Activated T-helper 2 cell treated with anti-CD3 and anti-CD28 coated beads, Interferon-gamma antibody, Interleukin-2, Interleukin-4, amounts not matched to agents 10 μg/mL and 5 μg/mL and 100 μg/mL, durations not matched to agents 14 hours and 24 hours and 36 hours (primary cell): ENCODE results near the gene CPAMD8. TPM values are rescaled to one million over a fixed set of nuclear protein-coding genes. Genes with fewer than 3 reads are reported as not detected.

Experiments used
- DNase-seq: peaks from one replicate; pipeline ENCODE4 v3.0.0; 2021; ENCODE audit warnings: low spot score
- H3K27ac Mint-ChIP-seq: one replicate; pipeline ENCODE4 v1.8.0; 2021; ENCODE audit warnings: mixed read lengths
- H3K27me3 Mint-ChIP-seq: one replicate; pipeline ENCODE4 v1.8.0; 2021; ENCODE audit warnings: low read depth, mixed read lengths
- H3K36me3 Mint-ChIP-seq: one replicate; pipeline ENCODE4 v1.8.0; 2021; ENCODE audit warnings: low read depth, mixed read lengths
- H3K4me1 Mint-ChIP-seq: one replicate; pipeline ENCODE4 v1.8.0; 2021; ENCODE audit warnings: low read depth, mixed read lengths
- H3K4me3 Mint-ChIP-seq: one replicate; pipeline ENCODE4 v1.8.0; 2021; ENCODE audit warnings: low read depth, mild to moderate bottlenecking, moderate library complexity, mixed read lengths
- H3K9me3 Mint-ChIP-seq: one replicate; pipeline ENCODE4 v1.8.0; 2021; ENCODE audit warnings: mixed read lengths
- intact Hi-C: fragments of 100-400 bp; cut with micrococcal nuclease; formaldehyde crosslinking; loops from one replicate; pipeline ENCODE4 v1.15.1; 2023
- total RNA-seq: library from RNA; stranded (reverse); gene quantifications from 2 replicates; pipeline ENCODE4 v1.2.3, GENCODE V29; 2022

CPAMD8 gene
- total RNA-seq, 1 donor from 2014 or later, result 0.27 TPM

DNA sequence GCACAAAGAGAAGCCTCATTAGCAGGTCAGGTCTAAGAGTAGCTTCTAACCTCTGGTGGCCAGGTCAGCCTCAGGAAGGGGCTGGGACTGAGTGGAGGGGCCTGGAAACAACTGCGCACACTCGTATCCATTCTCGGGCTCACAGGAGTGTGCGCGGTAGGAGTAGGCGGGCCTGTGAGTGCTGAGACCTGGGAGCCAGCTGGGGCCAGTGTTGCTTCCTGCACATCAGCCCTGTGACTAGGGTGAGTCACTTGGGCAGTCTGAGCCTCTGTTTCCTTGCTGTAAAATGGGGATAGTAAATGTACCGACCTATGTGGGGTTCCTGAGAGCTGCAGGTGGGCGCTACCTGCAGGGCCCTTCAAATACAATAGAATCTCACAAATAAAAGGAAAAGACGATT lies 170.5 kb downstream of the CPAMD8 start:
- Mint-ChIP-seq H3K4me3 (no peak overlapping the region), H3K36me3 (peaks cover 24% of the 10 kb centered on the region), H3K9me3 (no peaks in the 10 kb centered on the region), H3K27ac (no peak overlapping the region), H3K27me3 (no peaks in the 10 kb centered on the region), H3K4me1 (no peaks in the 10 kb centered on the region)
- no peak for DNase-seq
- intact Hi-C loops, result no loop called here

DNA sequence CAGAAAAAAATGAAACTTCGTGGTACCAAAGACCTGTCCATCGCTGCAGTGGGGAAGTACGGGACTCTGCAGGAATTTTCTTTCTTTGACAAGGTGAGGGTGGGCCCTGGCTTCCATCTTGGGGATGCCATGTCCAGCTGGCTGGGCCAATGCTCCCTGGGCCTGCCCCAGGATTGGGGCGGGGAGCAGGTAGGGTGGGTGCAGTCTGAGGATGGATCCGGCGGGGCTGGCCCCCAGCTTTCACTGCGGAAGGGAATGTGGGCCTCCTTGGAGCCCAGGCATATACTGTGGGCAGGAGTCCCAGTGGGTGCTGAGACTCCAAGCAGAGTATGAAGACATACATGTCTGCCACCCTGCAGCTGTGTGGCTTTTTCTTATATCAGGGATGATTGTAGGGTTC lies 173.5 kb downstream of the CPAMD8 start:
- Mint-ChIP-seq H3K36me3 (peaks cover 32% of the 10 kb centered on the region), H3K27ac (no peak overlapping the region), H3K4me3 (no peak overlapping the region), H3K27me3 (no peaks in the 10 kb centered on the region), H3K4me1 (no peaks in the 10 kb centered on the region), H3K9me3 (no peaks in the 10 kb centered on the region)
- no peak for DNase-seq
- intact Hi-C loops, result no loop called here

DNA sequence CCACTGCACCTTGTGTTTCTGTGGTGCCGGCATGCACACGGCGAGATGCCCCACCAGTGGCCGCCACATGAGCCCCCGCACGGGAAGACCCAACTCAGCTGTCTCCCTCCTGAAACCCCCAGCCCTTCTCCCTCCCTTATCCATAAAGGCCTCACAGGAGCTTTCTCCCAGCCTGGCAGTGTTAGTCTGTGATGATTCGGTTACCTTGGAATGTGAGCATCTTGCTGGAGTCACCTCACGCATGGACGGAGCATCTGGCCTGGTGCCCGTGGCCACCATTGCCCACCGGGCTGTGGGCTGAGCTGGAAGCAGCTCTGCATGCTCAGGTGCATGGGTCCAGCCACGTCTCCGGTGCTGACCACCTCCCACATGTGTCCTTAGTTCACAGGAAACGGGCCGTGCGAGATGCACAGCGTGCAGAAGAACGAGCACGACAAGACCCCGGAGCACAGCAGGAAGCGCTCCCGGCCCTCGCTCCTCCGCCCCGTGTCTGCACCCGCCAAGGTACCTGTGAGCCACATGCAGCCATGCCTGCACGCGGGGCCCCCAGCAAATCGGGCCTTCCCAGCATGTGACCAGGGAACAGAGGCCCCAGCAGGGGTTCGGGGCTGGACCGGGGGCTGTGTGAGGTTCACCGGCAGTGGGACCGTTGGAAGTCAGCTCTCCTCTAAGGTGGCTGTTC lies 175.4 kb downstream of the CPAMD8 start:
- Mint-ChIP-seq H3K36me3 (peaks cover 41% of the 10 kb centered on the region), H3K27me3 (no peaks in the 10 kb centered on the region), H3K4me3 (no peak overlapping the region), H3K27ac (no peak overlapping the region), H3K4me1 (no peaks in the 10 kb centered on the region), H3K9me3 (no peaks in the 10 kb centered on the region)
- intact Hi-C loops, result no loop called here
- DNase-seq, result no peak

DNA sequence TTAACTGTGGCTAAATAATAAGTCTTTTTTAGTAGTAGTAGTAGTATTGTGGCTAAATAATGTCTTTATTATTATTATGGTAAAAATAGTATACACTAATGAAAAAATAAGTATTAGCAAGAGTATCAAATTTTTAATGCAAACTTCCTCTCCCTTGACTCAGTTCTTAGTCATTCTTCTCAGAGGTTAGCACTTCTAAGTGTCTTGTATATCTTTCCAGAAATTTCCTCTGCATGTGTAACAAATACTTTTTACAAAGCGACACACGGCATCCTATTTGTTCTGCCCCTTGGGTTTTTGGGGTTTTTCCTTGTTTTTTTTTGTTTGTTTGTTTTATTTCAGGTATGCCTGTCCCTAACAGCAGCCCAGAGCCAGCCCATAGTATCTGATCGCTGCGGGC lies 176.5 kb downstream of the CPAMD8 start:
- Mint-ChIP-seq H3K27me3 (no peaks in the 10 kb centered on the region), H3K36me3 (peaks cover 41% of the 10 kb centered on the region), H3K4me1 (no peaks in the 10 kb centered on the region), H3K9me3 (no peaks in the 10 kb centered on the region), H3K27ac (no peak overlapping the region), H3K4me3 (no peak overlapping the region)
- intact Hi-C loops, result no loop called here
- DNase-seq, result no peak

DNA sequence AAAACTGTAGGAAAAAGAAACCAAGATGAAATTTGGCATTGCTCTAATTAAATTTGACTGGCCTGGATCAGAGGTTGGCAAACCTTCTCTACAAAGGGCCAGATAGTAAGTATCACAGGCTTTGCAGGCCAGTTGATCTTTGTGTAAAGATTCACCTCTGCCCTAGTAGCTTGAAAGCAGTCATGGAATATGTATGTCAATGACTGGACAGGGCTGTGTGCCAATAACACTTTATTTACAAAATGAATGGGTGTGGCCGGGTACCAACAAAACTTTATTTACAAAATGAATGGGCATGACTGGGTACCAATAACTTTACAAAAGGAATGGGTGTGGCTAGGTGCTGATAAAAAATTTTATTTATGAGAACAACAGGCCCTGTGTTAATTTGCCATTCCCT lies 177.4 kb downstream of the CPAMD8 start:
- DNase-seq, result no peak
- intact Hi-C loops, result no loop called here
- H3K36me3 Mint-ChIP-seq, result peaks cover 31% of the 10 kb centered on the region
- H3K4me1 Mint-ChIP-seq, result no peaks in the 10 kb centered on the region
- H3K9me3 Mint-ChIP-seq, result no peaks in the 10 kb centered on the region
- no peak overlapping the region for H3K4me3 Mint-ChIP-seq
- no peak overlapping the region for H3K27ac Mint-ChIP-seq
- H3K27me3 Mint-ChIP-seq, result no peaks in the 10 kb centered on the region

DNA sequence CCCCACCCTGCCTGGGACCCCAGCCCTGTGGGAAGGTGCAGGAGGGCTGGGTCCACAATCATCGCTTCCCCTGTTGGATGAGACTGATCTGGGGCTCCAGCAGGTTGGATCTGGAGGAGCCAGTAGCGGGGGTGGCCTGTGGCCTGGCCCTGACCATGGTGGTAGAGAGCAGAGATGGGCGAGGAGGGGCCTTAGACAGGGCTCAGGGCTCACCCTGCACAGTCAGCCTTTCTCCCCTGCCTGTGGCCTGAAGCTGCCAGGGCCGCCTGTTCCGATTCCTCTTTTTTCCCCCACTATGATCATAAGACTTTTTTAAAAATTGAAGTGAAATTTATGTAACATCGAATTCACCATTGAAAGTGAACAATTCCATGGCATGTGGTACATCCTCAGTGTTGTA lies 179.2 kb downstream of the CPAMD8 start:
- Mint-ChIP-seq H3K4me1 (no peaks in the 10 kb centered on the region), H3K36me3 (peaks cover 35% of the 10 kb centered on the region), H3K27me3 (no peaks in the 10 kb centered on the region), H3K27ac (no peak overlapping the region), H3K9me3 (no peaks in the 10 kb centered on the region), H3K4me3 (no peak overlapping the region)
- intact Hi-C loops, result no loop called here
- no peak for DNase-seq

DNA sequence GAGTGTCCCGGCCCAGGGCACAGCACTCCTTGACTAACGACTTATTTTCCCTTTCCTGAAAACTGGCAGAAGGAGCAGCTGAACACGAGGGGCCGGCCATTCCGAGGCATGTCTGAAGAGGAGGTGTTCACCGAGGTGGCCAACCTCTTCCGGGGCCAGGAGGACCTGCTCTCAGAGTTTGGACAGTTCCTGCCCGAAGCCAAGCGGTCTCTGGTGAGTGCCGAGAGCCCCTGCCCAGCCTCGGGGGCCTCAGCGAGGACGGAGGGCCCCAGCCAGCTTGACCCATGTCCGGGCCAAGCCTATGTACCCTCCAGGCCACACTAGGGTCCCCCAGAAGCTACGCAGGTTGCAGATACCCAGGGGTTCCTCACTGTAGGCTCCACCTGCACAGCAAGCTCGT lies 179.7 kb downstream of the CPAMD8 start:
- H3K9me3 Mint-ChIP-seq, result no peaks in the 10 kb centered on the region
- no peak overlapping the region for H3K4me3 Mint-ChIP-seq
- H3K27me3 Mint-ChIP-seq, result no peaks in the 10 kb centered on the region
- no peak for DNase-seq
- no peak overlapping the region for H3K27ac Mint-ChIP-seq
- no peaks in the 10 kb centered on the region for H3K4me1 Mint-ChIP-seq
- peaks cover 31% of the 10 kb centered on the region for H3K36me3 Mint-ChIP-seq
- intact Hi-C loops, result no loop called here

Other genes with a start within 250 kb of the CPAMD8 start
- gene SIN3B, start 197.4 kb downstream of the CPAMD8 start, total RNA-seq, result 40.3 and 40.5 TPM in 2 replicates
- gene F2RL3, start 137.8 kb downstream of the CPAMD8 start, total RNA-seq, result not detected in 2 replicates
- gene HAUS8, start 48.6 kb upstream of the CPAMD8 start, total RNA-seq, result 27.8 and 28.8 TPM in 2 replicates
- 143 TPM in 2 replicates for gene MYO9B, start 49.0 kb upstream of the CPAMD8 start, total RNA-seq
- gene USE1, start 188.5 kb upstream of the CPAMD8 start, total RNA-seq, result 26.4 and 27.2 TPM in 2 replicates
- 20.7 and 22.0 TPM in 2 replicates for gene OCEL1, start 199.4 kb upstream of the CPAMD8 start, total RNA-seq
- 13.2 and 13.4 TPM in 2 replicates for gene NR2F6, start 219.1 kb upstream of the CPAMD8 start, total RNA-seq
- 0.07 TPM in 1 of 2 replicates, not detected in the other for gene USHBP1, start 237.9 kb upstream of the CPAMD8 start, total RNA-seq
- 122 and 123 TPM in 2 replicates for gene BABAM1, start 240.6 kb upstream of the CPAMD8 start, total RNA-seq